Stimulated activated CD4-positive, alpha-beta T cell treated with anti-CD3 and anti-CD28 coated beads, TNF-alpha, amount 100 ng/mL, for 24 hours (primary cell): ENCODE measurements around the gene RAP1GAP2.

ENCODE experiments used
- DNase-seq, 3 experiments: peaks; one replicate each; pipeline ENCODE4 v3.0.0-alpha.2; 2020; ENCODE audit warnings: low read depth in 3 of 3

RAP1GAP2 gene

DNA sequence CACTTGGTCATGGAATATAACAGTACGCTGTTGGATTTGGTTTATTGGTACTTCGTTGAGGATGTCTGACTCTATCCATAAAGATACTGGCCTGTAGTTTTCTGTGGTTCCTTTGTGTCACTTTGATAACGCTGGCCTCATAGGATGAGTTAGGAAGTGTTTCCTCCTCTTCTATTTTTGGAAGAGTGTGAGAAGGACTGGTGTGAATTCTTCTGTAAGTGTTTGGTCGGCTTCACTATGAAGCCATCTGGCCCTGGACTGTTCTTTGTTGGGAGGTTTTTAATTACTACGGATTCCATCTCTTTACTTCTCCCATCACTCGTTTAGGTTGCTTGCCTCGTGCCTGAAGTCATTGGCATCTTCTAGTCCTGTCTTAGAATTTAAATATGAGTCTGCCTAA, 149.9 kb downstream of the RAP1GAP2 start:
- DNase-seq = no peak

DNA sequence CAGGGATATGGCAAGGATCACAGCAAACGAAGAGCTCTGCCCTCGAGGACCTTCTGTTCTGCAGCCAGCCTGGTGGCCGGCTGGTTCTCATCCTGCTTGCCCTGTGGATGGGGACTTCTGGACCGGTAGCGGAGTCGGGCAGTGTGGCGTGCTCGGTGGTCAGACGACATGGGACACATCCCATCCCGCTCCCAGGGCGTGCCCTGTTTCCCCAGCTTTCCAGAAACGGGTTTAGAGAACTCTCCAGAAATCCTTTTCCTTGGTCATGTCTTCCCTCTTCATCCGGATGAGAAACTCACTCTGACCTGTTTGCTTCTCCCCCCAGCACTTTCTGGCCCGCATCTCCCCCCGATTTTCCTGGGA, 151.3 kb downstream of the RAP1GAP2 start:
- DNase-seq = no peak

DNA sequence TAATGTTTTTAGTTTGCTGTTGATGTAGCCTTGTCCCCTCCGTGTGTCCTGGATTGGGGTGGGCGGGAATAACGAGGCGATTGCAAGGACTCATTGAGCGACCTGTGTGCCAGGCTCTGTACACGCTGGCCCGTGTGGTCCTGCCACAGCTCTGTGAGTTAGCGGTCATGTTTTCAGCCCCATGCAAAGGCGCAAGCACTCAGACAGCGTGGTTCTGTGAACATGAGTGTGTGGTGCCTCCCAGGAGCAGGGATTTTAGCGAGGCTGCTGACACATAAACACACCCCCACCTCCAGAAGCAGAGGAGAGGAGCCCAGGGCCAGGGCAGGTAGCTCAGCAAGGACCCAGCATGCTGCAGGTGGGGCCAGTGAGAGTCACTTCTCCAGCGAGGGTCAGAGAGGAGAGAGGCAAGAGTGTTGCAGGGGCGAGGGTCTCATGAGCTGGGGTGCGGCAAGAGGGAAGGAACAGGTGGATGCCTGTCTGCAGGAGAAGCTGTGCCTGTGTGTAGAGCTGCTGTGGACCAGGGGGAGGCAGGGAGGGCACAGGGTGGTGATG, 151.8 kb downstream of the RAP1GAP2 start:
- no peak for DNase-seq

DNA sequence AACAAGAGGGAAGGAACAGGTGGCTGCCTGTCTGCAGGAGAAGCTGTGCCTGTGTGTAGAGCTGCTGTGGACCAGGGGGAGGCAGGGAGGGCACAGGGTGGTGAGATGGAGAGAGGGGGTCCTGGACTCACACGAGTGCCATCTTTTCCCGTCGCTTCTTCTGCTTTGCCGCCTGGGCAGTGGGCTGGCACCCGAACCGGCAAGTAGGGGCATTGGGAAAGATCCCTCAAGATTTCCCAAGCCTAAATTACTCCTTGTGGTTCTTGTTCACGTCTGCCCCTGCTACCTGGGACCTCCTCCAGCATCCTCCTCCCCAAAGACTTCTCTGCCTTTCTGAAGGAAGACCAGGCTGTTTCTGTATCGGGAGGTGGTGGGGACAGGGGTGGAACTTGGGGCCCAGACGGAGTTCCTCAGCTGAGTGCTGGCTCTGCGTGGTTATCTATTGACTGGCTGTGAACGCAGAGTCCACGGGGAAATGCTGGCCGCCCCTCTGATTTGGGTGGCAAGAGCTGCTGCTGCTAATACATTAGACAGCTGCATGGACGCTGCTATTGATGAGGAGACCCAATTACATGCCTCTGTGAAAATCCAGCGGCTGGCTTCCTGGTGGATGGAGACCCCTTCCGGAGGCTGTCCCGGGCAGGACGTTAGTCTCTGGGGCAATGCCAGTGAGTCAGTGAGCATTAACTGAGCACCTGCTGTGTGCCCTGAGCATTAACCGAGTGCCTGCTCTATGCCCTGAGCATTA, 152.7 kb downstream of the RAP1GAP2 start:
- DNase-seq = no peak

DNA sequence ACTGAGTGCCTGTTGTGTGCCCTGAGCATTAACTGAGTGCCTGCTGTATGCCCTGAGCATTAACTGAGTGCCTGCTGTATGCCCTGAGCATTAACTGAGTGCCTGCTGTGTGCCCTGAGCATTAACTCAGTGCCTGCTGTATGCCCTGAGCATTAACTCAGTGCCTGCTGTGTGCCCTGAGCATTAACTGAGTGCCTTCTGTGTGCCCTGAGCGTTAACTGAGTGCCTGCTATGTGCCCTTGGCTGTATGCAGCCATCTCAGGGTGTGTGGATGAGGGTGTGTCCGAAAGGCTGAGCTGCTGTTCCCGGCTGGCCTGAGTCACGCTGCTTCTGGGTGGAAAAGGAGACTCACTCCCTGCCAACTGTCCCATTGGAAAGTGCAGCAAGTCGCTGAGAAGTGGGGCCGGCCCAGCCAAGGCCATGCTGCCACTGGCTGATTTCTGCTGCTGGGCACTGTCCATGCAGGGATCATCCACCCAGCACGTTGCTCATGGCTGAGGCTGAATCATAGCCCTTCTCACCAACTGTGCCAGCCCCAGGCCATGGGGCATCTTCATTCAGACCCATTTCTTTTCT, 153.3 kb downstream of the RAP1GAP2 start:
- no peak for DNase-seq

DNA sequence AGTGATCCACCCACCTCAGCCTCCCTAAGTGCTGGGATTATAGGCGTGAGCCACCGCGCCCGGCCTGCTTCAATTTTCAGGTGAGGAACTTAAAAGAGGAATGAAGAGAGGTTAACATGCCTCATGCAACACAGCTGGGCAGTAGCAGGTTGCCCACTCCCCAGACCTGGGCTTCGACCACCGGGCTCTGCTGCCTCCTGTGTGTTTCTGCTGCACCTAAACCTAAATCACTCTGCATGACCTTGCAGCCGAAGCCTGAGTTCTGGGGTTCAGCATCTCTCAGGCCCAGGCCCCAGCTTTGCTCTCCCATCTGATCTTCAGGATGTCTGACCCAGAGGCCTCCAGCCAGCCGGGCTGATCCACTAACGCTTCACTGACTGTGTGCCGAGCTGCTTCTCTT, 154.6 kb downstream of the RAP1GAP2 start:
- no peak for DNase-seq

DNA sequence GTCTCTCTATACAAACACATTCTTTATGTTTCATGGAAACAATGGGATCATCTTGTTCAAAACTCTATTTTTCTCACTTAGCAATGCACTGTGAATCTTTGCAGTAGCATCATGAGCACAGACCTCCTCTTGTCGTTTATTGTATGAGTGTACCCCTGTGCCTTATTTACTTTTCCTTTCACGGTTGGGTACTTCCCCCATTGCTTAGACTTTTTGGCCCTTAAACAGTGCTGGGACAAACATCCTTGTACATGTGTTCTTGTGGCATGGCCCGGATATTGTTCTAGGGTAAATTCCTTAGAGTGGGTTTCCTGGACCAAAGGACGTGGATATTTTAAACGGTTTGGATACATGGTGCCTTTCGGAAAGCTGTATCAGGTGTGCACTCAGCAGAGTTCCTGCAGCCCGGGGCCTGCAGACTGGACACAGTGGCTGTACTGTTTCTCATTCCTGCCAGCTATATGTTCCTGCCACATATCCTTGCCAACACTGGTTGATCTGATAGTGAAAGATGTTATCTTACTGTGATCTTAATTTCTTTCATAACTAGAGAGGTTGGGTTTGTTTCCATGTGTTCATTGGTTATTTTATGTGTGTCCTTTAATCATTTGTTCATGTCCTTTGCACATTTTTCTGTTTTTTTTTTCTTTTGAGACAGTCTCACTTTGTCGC, 156.1 kb downstream of the RAP1GAP2 start:
- no peak for DNase-seq

DNA sequence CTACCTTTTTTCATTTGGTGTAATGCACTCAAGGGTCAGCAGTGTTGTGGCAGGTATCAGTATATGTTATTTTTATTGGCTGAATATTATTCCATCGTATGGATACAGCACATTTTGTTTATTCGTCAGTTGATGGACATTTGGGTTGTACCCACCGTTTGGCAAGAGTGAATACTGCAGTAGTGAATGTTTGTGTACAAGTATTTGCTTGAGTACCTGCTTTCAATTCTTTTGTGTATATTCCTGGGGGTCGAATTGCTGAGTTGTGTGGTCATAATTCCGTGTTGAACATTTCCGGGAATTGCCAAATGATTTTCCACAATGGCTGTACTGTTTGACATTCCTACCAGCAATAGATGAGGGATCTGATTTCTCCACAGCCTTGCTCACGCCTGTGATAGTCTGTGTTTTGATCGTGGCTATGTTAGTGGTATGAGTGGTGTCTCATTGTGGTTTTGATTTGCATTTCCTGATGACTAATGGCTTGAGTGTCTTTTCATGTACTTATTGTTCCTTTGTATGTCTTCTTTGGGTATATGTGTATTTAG, 158.7 kb downstream of the RAP1GAP2 start:
- DNase-seq = no peak

DNA sequence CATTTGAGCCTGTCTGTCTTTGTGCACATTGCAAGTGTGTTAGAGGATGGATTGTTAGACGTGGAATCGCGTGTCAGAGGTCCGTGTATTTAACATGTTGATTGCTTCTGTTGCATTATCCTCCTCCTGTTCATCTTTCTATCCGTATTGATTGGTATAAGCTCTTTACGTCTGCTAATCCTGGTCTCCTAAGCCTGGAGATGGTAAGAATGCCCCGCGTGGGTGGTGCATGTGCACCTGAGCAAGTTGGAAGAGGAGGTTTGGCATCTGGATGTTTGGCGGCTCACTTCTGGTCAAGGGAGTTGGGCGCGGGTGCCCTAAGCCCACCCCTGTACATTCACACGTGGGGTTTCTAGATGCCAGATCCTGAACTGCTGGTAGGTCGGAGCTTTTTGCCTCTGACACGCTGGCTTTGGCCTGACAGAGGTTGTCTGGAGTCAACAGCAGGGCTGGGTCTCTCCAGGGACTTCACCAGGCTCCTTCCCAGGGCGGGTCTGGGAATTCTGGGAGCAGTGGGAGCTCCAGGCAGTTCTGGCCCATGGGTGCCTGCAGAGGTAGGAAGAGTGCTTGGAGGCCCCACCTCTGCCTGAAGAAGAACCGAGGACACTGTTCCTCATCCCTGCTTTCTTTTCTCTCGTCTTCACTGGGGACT, 159.8 kb downstream of the RAP1GAP2 start:
- DNase-seq = no peak

DNA sequence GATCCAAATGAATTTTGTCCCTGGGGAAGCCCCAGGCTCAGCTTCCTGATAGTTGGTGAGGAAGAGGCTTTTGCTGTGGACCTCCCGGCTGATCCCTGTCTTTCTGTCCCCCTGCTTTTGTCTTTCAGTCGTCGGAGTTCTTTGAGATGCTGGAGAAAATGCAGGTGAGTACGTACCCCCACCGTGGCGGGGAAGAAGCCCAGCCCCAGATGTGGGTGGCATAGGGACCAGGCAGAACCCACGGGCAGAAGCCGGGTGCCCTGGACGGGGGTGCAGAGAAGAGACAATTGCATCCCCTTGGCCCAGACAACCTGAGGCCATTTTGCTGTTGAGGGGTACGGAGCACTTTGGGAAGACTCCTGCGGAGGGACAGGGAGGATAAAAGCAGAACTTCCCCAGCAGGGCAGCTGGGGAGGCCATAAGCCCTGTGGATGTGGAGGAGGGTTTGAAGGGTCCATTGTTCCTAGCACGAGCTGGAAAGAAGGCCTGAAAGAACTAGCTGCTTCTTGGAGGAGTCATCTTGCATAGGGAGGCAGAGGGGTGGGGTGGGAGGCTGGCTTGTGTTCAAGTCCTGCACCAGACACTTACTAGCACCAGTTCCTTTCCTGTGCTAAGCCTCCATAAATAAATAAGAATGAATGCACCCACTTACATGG, 161.5 kb downstream of the RAP1GAP2 start:
- DNase-seq = no peak

DNA sequence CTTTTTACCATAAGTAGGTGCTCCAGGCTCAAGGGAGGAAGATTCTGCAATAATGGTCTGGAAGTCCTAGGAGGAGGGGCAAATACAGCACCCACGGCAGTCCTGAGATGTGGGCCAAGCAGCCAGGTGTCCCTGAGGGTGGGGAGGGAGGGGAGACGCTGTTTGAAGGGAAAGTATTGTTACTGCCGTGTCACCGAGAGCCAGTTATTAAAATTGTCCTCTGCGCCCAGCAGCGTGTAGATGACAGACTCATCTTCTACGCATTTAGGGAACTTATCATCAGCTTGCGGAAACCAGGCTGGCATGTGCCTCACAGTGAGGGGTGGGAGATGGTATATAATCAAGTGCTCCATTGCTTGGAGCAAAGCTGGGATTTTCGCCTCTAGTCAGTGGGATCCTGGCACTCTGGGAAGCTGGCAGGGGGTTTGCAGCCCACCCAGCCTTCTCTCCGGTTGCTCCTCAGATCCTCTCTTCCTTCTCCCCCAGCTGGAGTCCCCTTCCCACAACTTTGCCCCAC, 162.5 kb downstream of the RAP1GAP2 start:
- DNase-seq = no peak

DNA sequence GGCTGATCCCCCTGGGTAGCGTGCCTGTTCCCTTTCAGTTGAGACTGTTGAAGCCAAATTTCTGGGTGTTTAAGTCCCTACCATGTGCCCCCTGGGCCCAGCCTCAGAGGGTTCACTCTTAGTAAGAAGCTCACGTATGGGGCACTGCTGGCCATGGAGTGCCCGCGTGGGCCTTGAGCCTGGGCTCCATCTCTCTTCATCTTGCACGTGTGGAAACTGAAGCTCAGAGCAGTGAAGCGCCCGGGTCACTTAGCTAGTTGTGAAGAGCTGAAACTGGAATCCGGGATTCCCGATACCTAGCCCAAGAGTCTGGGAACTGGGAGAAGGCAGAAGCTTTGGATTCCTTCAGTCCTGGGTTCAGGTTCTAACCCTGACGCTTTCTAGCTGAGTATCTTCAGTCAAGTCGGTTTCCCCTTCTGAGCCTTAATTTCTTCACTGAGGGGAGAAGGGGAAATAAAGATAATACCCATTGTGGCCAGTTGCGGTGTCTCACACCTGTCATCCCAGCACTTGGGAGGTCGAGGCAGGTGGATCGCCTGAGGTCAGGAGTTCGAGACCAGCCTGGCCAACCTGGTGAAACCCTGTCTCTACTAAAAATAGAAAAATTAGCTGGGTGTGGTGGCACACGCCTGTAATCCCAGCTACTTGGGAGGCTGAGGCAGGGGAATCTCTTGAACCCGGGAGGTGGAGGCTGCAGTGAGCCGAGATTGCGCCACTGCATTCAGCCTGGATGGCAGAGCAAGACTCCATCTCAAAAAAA, 163.3 kb downstream of the RAP1GAP2 start:
- no peak for DNase-seq

DNA sequence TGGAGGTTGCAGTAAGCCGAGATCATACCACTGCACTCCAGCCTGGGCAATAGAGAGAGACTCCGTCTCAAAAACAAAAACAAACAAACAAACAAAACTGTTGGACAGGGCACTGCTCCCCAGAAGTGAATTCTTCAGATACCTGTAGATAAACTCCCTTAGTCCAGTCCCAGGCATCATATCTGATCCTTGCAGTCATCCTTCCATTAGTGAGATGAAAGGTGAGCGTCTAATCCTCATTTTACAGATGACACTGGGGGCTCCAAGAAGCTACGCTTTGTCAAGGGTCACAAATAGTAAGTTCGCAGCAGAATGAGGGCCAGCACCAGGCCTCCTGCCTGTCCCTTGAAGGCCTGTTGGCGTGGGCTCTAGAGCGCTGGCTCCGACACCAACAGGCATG, 165.2 kb downstream of the RAP1GAP2 start:
- no peak for DNase-seq

DNA sequence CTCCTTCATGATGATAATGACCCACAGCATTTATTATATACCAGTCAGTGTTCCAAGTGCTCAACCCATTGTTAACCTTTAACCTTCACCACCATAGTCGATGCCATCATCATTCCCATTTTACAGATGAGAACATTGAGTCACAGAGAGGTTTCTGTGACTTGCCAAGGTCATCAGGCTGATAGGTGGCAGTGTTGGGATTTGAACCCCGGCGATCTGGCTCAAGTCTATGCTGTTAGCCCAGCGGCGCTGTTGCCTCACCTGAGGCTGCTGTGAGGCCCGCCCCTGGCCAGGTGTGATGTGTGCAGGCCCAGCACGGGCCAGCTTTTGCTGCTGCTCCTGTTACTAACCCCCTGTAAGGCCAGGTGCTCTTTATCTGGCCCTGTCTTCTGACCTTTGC, 166.0 kb downstream of the RAP1GAP2 start:
- no peak for DNase-seq

DNA sequence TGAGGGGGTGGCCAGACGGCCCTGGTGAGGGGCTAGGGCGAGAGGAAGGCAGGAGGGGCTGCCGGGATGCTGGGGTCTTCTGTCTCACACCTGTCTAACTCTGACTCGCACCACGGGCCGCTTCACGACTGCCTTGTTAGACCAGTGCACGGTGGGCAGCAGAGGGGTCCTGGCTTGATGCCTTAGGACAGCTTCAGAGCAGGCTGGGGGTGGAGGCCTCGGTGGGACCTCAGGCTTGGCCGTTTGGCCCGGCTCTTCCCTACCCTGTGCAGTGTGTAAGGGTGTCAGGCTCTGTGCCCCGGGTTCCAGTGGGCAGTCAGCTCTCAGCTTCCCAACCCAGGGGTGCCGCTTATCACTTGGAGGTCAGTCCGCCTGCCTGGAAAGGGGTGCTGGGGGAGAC, 166.5 kb downstream of the RAP1GAP2 start:
- no peak for DNase-seq

DNA sequence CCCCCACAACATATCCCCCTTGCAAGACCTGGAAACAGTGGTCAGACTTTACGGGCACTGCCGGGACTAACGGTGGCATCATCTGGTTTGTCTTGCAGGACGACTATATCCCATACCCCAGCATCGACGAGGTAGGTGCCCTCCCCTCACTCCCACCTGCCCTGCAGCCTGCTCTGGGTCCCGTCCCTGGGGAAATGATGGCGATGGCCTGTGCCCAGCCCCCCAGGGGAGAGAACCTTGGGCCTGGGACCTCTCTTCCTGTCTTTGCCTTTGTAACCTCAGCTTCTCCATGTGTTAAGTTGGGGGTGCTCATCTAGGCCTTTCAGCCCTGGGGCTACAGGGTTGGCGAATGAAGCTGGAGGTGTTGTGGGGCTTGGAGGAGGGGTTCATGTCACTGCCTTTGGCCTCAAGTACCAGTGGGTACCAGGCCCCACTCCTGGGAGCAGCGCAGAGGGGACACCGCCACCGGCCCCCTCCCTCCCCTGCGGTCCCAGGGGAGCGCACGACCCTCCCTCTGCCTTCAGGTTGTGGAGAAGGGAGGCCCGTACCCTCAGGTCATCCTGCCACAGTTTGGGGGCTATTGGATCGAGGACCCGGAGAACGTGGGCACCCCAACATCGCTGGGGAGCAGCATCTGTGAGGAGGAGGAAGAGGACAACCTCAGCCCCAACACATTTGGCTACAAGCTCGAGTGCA, 167.2 kb downstream of the RAP1GAP2 start:
- no peak for DNase-seq

DNA sequence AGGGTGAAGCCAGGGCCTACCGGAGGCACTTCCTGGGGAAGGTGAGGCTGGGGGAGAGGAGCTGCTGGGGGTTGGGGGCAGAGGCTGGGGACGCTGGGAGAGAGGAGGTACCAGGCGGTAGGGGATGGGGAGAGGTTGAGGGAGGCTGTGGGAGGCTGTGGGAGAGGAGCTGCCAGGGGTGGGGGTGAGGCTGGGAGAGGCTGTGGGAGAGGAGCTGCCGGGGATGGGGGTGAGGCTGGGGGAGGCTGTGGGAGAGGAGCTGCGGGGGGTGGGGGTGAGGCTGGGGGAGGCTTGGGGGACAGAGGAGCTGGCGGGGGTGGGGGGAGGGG, 167.8 kb downstream of the RAP1GAP2 start:
- no peak for DNase-seq

DNA sequence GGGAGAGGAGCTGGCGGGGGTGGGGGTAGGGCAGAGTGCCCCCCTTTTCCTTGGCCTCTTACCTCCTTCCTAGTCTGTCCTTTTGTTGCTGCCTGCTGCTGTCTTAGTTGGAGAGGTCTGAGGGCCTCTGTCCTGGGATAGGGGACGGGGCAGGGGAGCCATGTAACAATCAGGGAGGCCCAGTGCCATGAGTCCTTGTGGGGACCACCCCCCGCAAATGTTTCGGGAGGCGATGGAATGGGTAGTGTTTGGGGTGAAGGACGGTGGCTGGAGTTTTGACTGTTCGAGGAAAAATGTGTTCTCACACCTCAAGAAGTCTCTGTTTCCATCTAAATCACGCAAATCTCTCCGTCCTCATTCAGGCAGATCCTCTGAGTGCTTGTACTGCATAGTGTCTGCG, 168.1 kb downstream of the RAP1GAP2 start:
- DNase-seq = no peak

DNA sequence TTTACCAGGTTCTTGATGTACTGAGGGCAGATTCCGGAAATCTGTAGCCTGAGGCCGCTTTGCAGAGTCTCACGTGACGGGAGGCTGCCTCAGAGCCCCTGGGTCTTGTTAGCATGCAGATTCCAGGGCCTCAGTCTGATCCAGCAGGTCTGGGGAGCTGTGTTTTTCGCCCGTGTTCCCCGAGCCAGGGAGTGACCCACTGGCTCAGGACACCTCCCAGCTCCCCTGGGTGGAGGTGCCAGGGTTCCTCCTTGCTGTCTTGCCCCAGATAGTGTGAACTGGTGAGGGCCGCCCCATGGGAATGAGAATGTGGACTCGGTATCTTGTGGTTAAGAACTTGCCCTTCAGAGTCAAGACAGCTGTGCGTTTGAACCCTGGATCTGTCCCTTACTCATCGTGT, 168.6 kb downstream of the RAP1GAP2 start:
- no peak for DNase-seq
